Measurements from ENCODE around the gene TDRD9. TPM values are rescaled to one million over a fixed set of nuclear protein-coding genes. Genes with fewer than 3 reads are reported as not detected.
"Not testable (repeated sequence)": the region's sequence is repeated elsewhere in the genome, so short reads cannot be mapped to it uniquely, and the experiment has no call there.

The TDRD9 gene
- total RNA-seq, 1 donor from 2014 or later: not detected

DNA sequence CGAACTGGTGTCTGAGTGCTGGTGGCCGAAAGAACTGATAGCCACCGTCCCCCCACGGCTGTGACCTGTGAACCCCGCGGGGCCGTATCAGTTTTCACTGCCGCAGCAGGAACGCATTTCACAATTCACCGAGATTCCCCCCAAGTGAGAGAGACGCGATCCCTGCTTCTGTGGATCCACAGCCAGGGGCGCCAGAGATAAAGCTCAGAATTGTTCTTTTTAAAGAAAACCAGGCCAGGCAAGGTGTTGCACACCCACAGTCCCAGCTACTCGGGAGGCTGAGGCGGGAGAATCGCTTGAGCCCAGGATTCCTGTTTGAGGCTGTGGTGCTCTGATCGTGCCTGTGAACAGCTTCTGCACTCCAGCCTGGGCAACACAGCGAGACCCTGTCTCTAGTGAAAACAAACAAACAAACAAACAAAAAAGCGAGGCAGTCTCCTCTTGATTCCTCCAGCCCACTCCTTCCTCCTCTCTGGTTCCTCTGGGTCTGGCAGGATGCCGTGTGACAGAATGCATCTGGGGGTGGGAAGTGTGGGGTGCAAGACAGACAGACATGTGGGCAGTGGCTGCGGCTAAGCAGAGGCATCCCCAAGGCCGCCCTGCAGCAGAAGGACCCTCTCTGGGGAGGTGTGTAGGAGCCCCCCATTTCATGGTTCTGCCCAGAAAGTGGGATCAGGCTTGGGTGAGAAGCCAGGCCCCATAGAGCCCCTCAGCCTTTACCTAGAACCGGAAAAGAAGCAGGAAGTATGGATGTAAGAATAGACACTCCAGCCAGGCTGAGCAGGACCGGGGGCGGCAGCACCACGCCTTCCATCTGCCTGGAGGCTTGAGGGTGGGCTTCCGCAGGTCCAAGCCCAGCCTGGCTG is 41.7 kb upstream of the TDRD9 start:
- H3K4me3 Mint-ChIP-seq (ENCODE audit: unreplicated experiment): no peak overlapping the region
- no peaks in the 10 kb centered on the region for H3K9me3 Mint-ChIP-seq (ENCODE audit: unreplicated experiment)
- no peak overlapping the region for H3K27ac Mint-ChIP-seq (ENCODE audit: unreplicated experiment)
- H3K4me1 Mint-ChIP-seq (ENCODE audit: unreplicated experiment): peaks cover 8% of the 10 kb centered on the region
- no peak for DNase-seq (ENCODE audit: low spot score)
- no peaks in the 10 kb centered on the region for H3K36me3 Mint-ChIP-seq (ENCODE audit: low read depth, unreplicated experiment)
- peaks cover 10% of the 10 kb centered on the region for H3K27me3 Mint-ChIP-seq (ENCODE audit: unreplicated experiment)
- TF ChIP-seq, protein P1, sequence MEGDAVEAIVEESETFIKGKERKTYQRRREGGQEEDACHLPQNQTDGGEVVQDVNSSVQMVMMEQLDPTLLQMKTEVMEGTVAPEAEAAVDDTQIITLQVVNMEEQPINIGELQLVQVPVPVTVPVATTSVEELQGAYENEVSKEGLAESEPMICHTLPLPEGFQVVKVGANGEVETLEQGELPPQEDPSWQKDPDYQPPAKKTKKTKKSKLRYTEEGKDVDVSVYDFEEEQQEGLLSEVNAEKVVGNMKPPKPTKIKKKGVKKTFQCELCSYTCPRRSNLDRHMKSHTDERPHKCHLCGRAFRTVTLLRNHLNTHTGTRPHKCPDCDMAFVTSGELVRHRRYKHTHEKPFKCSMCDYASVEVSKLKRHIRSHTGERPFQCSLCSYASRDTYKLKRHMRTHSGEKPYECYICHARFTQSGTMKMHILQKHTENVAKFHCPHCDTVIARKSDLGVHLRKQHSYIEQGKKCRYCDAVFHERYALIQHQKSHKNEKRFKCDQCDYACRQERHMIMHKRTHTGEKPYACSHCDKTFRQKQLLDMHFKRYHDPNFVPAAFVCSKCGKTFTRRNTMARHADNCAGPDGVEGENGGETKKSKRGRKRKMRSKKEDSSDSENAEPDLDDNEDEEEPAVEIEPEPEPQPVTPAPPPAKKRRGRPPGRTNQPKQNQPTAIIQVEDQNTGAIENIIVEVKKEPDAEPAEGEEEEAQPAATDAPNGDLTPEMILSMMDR (IDR thresholded peaks at IDR 0.05; ENCODE audit: unreplicated experiment): no peak

DNA sequence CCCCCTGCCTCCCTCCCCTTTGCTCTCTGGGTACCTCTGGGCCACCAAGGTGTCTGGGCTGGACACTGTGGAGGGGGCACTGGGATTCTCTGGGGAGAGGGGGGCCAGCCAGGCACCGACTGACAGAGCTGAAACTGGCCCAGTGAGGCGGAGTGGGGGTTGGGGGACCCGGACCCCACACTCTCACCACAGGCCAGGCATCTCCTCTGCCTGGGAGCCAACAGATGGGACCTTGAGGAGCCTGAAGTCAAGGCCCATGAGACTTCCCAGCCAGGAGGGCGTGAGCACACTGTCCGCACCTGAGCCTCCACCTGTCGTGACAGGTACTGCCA is 41.1 kb upstream of the TDRD9 start:
- Mint-ChIP-seq H3K36me3 (ENCODE audit: low read depth, unreplicated experiment) (no peaks in the 10 kb centered on the region), H3K27me3 (ENCODE audit: unreplicated experiment) (peaks cover 10% of the 10 kb centered on the region)
- no peak for DNase-seq (ENCODE audit: low spot score)

DNA sequence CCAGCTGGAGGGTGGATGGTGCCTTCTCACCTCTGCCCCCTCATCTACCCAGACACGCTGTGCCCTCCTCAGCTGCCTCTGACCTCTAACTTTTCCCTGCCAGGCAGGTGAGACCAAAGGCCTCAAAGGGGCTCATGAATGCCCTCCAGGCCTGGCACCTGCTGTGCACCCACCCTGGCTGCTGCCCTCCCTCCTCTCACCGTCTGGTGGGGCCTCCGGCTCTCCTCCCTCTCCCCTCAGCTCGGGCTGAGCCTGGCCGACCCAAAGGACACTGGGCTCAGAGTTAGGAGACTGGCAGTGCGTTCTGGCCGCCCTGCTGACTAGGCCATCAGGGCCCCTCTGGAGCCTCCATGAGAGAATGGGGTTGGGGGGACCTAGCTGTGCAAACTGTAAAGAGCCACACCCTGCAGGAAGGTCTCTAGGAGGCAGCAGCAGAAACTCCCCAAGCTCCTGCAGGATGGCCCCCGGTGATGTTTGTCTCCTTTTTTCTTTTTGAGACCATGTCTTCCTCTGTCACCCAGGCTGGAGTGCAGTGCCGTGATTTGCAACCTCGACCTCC is 40.6 kb upstream of the TDRD9 start:
- Mint-ChIP-seq H3K9me3 (ENCODE audit: unreplicated experiment) (no peaks in the 10 kb centered on the region), H3K4me3 (ENCODE audit: unreplicated experiment) (no peak overlapping the region), H3K27ac (ENCODE audit: unreplicated experiment) (no peak overlapping the region), H3K27me3 (ENCODE audit: unreplicated experiment) (peaks cover 7% of the 10 kb centered on the region), H3K36me3 (ENCODE audit: low read depth, unreplicated experiment) (no peaks in the 10 kb centered on the region), H3K4me1 (ENCODE audit: unreplicated experiment) (peaks cover 8% of the 10 kb centered on the region)
- DNase-seq (ENCODE audit: low spot score): no peak
- TF ChIP-seq, protein P1 (IDR thresholded peaks at IDR 0.05; ENCODE audit: unreplicated experiment): no peak

More for the DNA sequence above, 41.1 kb upstream of the TDRD9 start:
- TF ChIP-seq, protein P1 (IDR thresholded peaks at IDR 0.05; ENCODE audit: unreplicated experiment): no peak
- H3K9me3 Mint-ChIP-seq (ENCODE audit: unreplicated experiment): no peaks in the 10 kb centered on the region
- no peak overlapping the region for H3K27ac Mint-ChIP-seq (ENCODE audit: unreplicated experiment)
- H3K4me1 Mint-ChIP-seq (ENCODE audit: unreplicated experiment): peaks cover 8% of the 10 kb centered on the region
- no peak overlapping the region for H3K4me3 Mint-ChIP-seq (ENCODE audit: unreplicated experiment)

DNA sequence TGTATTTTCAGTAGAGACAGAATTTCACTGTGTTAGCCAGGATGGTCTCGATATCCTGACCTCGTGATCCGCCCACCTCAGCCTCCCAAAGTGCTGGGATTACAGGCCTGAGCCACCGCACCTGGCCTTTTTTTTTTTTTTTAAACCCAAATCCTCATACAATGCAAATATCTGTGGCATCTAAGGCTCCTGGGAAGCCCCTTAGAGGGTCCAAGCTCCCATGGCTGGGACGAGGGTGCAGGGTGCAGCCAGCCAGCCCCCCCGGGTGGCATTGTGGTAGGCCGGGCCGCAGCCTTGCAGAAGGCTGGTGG is 39.3 kb upstream of the TDRD9 start:
- not testable (repeated sequence) for H3K36me3 Mint-ChIP-seq (ENCODE audit: low read depth, unreplicated experiment); H3K4me3 Mint-ChIP-seq (ENCODE audit: unreplicated experiment); H3K27me3 Mint-ChIP-seq (ENCODE audit: unreplicated experiment); H3K9me3 Mint-ChIP-seq (ENCODE audit: unreplicated experiment); H3K27ac Mint-ChIP-seq (ENCODE audit: unreplicated experiment); H3K4me1 Mint-ChIP-seq (ENCODE audit: unreplicated experiment); DNase-seq (ENCODE audit: low spot score)

DNA sequence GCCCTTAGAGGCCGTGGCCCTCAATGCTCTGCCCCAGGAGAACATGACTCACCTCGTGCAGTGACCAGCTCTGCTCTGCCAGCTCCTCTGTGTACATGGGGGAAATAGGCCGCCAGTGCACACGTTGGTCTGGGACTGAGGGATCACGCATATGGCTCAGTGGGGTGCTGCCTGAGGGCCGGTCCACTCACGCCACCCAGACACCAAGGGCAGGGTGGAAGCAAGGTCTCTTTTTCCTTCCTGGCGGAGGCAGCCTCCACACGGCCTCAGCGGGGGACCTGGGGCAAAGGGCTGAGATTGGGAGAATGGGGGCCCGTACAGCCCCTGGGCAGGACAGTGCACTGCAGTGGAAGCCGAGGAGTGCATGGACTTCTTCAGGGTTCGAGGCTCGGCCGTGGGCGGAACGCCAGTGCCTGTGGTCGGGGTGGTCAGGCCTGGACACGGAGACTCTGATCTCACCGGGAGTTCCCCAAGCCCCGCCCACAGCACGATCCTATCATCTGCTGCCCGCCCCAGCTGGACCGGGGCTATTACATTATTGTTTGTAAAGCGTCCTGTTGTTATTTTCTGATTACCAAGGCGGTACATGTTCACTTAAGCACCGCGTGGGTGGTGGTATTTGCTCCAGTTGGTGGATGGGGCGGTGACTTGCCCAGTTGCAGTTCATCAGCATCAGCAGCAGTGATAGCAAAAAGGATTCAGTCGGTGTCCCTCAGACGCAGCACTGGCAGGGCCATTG is 38.8 kb upstream of the TDRD9 start:
- TF ChIP-seq, protein P1 (IDR thresholded peaks at IDR 0.05; ENCODE audit: unreplicated experiment): no peak
- Mint-ChIP-seq H3K9me3 (ENCODE audit: unreplicated experiment) (no peaks in the 10 kb centered on the region), H3K4me1 (ENCODE audit: unreplicated experiment) (peaks cover 8% of the 10 kb centered on the region), H3K27ac (ENCODE audit: unreplicated experiment) (no peak overlapping the region), H3K27me3 (ENCODE audit: unreplicated experiment) (peaks cover 9% of the 10 kb centered on the region), H3K36me3 (ENCODE audit: low read depth, unreplicated experiment) (no peaks in the 10 kb centered on the region), H3K4me3 (ENCODE audit: unreplicated experiment) (no peak overlapping the region)
- no peak for DNase-seq (ENCODE audit: low spot score)
